ENCODE measurements around the gene PLXDC1.
A peak's percentile ranks its signal among the peaks of the same experiment; 100 is the strongest.
"Not testable (repeated sequence)": the region's sequence is repeated elsewhere in the genome, so short reads cannot be mapped to it uniquely, and the experiment has no call there.

PLXDC1 gene

DNA sequence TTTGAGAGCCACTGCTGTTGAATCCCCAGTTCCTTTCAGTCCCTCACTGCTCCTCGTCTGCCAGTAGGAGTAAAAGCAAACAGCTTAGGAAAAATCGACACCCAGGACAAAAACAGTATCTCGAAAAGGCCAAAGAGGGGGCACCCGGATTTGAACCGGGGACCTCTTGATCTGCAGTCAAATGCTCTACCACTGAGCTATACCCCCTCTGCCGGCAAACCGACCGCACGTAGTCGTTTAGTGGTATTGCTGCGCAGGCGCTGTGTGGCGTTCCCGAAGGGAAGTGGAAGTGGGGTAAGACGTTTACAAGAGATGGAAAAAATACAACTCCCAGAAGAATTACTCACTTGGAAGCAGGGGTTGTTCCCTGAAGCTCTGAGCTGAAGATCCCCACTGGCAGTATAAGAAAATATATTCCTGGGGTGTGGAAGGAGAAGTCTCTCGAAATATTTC is 2.2 kb upstream of the PLXDC1 start:
- peak; percentile 94 for DNase-seq (ENCODE audit: low read depth)

DNA sequence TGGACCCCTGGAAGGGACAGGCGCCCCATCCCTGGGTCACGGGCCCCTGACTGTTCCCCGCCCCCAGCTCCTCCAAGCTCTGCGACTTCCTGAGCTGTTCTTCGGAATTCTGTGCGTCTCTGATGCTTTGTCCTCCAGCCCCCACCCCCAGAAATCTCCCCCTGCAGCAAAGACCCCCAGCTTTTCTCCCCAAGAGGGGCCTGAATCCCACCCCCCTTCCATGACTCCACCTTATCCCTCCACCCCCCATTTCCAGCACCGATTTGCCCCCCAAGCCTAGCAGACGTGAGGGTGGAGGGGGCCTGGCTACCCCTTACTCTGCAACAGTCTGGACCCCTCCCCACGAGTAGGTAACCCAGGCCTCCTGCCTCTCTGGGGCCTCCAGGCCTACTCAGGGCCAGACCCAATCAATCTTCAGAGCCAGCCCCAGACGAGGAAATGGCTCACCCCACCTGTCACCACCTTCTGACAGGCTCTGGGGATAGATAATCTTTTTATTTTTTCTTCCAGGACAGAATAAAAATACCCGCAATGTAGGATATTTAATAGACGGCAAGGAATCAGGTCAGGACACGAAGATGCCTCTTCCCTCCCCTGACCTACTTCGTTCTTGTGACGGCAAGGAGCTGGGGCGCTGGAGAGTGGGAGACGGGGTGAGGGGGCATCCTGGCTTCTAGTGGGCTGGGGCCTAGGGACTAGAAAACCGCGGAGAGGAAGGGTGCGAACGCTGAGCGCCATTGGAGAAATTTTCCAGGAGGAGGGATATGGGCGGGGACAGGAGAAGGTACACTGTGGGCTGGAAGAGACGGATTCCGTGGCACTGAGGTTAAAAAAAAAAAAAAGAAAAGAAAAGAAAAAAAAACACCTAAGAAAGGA is 744 bp upstream of the PLXDC1 start:
- no peak for DNase-seq (ENCODE audit: low read depth)

- DNase-seq (ENCODE audit: low read depth): no peak
Measured at GRCh38 chr17:39150795-39151149, 665 bp downstream of the PLXDC1 start.

- no peak for DNase-seq (ENCODE audit: low read depth)
Measured at GRCh38 chr17:39150104-39150634, 1.3 kb downstream of the PLXDC1 start.

DNA sequence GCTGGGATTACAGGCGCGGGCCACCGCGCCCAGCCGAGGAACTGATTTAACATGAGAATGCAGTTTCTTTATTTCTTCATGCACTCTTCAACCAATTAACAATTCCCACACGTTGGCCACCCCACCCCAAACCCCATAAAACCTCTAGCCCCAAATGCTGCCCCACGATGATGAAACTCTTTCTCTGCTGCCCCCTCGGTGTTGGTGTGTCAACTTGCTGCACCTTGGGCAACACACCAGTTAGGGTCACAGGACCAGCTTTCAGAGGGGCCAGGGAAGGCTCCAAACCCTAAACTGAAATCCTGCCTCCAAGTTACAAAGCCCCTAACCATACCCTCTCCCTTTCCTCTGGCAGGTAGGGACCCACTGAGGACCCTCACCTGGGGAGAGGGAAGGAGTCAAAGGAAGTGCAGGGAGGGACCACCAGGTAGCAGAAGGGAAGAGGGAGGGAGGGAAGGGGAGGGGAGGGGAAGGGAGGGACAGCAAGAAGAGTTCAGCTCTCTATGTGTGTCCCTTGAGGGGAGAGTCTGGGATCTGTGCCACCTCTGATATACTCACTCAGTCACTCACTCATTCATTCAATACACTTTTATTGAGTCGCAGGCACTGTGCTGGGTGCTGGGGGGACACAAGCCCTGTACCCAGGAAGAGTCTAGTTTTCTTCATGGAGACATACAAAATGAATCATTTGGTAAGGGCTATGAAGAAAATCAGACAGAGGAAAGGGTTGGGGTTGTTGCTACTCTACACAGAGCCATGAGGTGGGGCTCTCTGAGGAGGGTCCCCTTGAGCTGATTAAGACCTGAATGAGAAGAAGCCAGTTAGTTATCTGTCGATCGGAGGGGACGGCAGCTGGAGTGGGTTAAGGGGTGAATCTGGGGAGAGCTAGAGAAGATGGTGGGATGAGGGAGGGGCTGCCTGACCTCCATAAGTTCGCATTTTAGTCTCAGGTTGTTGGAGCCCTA is 3.9 kb downstream of the PLXDC1 start:
- DNase-seq (ENCODE audit: low read depth): no peak

GRCh38 chr17:39146273-39146672 is 5.2 kb downstream of the PLXDC1 start:
- no peak for DNase-seq (ENCODE audit: low read depth)

- no peak for DNase-seq (ENCODE audit: low read depth)
Measured at GRCh38 chr17:39145143-39145542, 6.3 kb downstream of the PLXDC1 start.

DNA sequence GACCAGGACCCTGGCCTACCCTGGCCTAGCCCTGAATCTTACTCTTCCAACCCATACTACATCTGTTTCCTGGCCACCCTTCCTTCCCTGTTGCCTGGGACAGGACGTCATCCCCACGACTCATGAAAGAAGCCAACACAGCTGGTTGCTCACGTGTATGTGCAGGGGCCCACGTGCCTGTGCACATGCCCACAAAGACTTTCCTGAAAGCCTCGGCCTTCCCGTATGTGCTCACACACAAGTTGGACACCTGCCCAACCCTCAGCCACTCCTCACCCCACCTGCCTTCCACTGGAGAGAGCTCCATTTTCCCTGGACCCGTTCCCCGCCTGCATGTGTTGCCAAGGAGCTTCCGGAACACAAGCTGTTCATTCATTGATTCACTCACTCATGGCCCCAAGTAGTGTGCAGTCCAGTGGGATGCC is 7.0 kb downstream of the PLXDC1 start:
- DNase-seq (ENCODE audit: low read depth): no peak

- no peak for DNase-seq (ENCODE audit: low read depth)
Measured at GRCh38 chr17:39143552-39144093, 7.8 kb downstream of the PLXDC1 start.

DNA sequence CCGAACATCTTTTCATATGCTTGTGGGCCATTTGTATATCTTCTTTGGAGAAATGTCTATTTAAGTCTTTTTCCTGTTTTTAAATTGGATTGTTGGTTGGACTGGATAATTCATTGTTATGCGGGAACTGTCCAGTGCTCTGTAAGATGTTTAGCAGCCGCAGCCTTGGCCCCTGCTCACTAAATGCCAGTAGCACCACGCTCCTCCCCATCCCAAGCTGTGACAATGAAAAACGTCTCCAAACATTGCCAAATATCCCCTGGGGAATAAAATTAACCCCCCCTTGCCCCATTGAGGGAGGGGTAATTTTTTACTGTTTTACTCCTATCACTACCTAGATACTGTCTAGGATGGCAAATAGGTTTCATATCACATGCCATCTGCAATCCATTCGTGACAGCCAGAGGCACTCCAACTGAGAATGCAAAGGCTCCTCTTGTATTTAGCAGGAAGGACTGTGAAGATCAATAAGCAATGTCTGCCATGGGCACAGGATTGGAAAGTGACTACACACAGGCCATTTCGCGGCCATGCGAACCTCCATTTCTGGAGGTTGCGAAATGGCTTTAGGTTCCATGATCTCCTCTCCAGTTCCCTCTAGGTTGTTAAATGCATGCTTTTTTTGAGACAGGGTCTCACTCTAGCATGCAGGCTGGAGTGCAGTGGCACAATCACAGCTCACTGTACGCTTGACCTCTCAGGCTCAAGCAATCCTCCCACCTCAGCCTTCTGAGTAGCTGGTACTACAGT is 9.3 kb downstream of the PLXDC1 start:
- no peak for DNase-seq (ENCODE audit: low read depth)

DNA sequence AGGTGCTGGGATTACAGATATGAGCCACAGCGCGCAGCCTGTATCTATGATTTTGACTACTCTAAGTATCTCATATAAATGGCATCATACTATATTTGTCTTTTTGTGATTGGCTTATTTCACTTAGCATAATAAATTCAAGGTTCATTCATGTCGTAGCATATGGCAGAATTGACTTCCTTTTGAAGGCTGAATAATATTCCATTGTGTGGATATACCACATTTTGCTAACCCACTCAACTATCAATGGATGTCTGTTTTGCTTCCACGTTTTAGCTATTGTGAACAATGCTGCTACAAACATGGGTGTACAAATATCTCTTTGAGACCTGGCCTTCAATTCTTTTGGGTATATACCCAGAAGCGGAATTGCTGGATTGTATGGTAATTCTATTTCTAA is 10.1 kb downstream of the PLXDC1 start:
- no peak for DNase-seq (ENCODE audit: low read depth)

GRCh38 chr17:39139561-39139960 is 11.9 kb downstream of the PLXDC1 start:
- no peak for DNase-seq (ENCODE audit: low read depth)

GRCh38 chr17:39139161-39139511 is 12.3 kb downstream of the PLXDC1 start:
- DNase-seq (ENCODE audit: low read depth): no peak

GRCh38 chr17:39138431-39139160 is 12.8 kb downstream of the PLXDC1 start:
- DNase-seq (ENCODE audit: low read depth): no peak

GRCh38 chr17:39134878-39135277 is 16.6 kb downstream of the PLXDC1 start:
- DNase-seq (ENCODE audit: low read depth): no peak

GRCh38 chr17:39132192-39132610 is 19.2 kb downstream of the PLXDC1 start:
- DNase-seq (ENCODE audit: low read depth): no peak

DNA sequence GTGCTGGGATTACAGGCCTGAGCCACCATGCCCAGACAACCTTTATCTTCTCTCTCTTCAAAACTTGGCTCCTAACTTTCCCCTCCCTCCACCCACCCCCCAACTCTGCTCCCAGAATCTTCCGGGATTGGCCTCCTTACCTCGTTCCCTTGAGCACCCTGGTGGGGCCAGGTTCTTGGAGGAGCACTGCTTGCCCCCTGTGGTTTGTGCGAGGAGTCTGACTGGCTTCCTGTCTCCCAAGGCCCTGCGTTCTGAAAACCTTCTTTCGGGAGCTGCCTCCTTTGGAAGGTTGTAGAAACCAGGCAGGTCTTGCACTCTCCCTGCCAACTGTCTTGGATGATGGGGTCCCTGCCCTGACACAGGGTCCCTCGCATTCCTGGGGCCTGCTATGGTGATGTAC is 19.8 kb downstream of the PLXDC1 start:
- DNase-seq (ENCODE audit: low read depth): no peak

GRCh38 chr17:39130205-39130604 is 21.2 kb downstream of the PLXDC1 start:
- DNase-seq (ENCODE audit: low read depth): no peak

DNA sequence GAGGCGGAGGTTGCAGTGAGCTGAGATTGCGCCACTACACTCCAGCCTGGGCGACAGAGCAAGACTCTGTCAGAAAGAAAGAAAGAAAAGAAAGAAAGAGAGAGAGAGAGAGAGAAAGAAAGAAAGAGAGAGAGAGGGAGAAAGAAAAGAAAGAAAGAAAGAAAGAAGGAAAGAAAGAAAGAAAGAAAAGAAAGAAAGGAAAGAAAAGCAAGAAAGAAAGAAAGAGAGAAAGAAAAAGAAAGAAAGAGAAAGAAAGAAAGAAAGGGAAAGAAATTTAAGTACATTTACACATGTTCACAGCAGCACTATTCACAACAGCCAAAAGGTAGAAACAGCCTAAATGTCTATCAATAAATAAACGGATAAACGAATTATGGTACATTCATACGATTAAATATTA is 21.9 kb downstream of the PLXDC1 start:
- DNase-seq (ENCODE audit: low read depth): not testable (repeated sequence)

GRCh38 chr17:39126436-39126835 is 25.0 kb downstream of the PLXDC1 start:
- DNase-seq (ENCODE audit: low read depth): no peak
